Dedifferentiated amniotic fluid mesenchymal stem cell (primary cell): ENCODE measurements around the gene ADAMTS9.

Experiments used
- DNase-seq: peaks from one replicate; pipeline ENCODE4 v3.0.0-alpha.2; 2016; ENCODE audit errors: extremely low spot score

Gene ADAMTS9

DNA sequence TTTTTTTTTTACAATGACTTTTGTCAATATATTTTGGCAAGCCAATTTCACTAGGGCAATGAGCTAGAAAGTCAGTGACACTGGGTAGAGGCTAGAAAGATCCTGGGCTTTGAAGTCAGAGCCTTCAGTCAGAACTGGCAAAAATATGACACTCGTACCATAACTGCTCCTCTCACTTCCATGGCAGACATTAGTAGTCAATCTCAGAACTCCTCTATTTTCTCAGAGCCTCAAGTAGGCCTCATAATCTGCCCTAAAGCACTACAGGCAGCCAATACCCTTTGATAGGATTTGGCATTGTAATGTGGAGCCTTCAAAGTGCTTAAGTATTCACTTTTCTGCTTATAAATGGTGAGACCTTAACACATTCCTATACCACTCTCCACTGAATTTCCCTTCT, 67.8 kb downstream of the ADAMTS9 start:
- DNase-seq = no peak

DNA sequence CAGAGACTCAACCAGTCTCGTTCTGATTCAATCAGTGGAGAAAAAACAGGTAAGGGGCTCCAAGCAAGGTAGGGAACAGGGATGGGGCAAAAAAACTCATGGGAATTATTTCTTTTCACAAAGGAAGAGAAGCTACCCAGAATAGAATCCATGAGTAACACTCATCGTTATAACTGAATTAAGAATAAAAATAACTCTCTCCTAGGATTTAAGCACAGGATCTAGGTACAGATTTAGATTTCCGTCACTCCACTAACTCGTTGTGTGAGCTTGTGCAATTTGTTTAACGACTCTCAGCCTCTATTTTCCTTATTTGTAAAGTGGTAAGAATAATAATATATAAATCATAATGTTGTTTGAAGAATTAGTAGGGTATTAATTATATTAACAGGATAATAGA, 68.6 kb downstream of the ADAMTS9 start:
- DNase-seq = no peak

DNA sequence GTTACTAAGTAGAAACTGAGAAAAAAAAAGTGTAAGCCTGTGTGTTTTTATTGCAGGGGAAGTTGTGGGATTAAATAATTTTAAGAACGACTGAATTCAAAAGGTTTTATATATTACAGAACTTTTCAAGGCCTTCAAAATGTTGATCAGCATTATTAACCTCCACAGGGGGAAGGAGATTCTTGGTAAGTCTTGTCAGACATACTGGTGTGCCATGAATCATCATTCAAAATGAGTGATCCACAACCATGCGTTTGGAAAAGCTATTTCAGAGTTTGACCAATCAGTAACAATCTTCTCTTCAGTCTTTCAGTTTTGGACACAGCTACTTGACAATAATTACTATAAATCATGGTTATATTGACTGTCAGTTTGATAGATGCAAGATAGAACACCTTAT, 70.2 kb downstream of the ADAMTS9 start:
- no peak for DNase-seq

DNA sequence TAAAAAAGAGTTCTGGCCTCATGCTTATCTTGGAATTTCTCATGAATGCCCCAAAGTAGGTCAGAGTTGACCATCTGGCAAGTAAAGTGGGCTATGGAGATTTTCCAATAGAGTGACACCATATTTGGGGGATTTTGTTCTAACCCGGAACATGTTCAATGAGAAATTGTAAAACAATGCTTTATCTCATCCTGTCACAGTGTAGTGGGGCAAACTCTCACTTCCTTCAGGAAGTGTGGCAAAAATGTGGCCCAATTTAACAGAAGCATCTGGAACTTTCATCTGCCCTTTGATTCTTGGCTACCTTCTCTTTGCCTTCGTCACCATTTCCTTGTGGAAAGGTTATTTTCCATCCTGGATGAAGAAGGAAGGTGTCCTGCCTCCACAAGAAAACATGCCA, 70.8 kb downstream of the ADAMTS9 start:
- DNase-seq = no peak

GRCh38 chr3:64612916-64613526, 74.8 kb downstream of the ADAMTS9 start:
- DNase-seq = no peak

GRCh38 chr3:64612082-64612860, 75.5 kb downstream of the ADAMTS9 start:
- DNase-seq = no peak

DNA sequence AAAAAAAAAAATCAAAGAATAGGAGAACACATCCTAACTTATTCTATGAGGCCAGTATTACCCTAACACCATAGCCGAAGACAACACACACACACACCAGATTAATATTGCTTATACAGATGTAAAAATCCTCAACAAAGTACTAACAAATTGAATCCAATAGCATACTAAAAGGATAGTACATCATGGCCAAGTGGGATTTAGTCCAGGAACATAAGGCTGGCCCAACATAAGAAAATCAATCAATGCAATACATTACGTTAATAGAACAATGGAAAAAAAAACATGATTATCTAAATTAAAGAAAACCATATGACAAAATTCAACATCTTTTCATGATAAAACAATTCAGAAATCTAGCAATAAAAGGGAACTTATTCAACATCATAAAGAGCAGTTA, 79.1 kb downstream of the ADAMTS9 start:
- no peak for DNase-seq

DNA sequence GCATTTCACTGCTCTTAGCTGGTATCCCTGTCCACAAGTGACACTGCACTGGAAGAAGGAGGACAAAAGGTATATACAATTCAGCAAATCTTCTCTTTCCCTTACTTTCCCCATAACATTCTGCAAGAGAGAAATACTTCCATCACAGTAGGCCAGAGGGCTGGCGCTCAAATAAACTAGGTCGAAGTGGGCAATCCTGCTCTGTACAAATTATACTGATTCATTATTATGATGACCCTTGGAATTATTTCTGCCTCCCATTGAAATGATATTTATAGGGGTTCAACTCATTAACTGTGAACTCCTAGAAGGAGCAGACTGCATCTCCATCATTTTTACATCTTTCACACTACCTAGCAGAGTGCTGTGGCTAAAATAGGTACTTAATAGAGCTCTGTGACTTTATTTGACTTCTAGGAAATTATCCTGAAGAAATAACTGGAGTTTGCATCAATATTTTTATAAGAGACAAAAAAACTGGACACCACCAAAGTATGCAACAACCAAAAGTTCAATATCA, 80.7 kb downstream of the ADAMTS9 start:
- DNase-seq = no peak

DNA sequence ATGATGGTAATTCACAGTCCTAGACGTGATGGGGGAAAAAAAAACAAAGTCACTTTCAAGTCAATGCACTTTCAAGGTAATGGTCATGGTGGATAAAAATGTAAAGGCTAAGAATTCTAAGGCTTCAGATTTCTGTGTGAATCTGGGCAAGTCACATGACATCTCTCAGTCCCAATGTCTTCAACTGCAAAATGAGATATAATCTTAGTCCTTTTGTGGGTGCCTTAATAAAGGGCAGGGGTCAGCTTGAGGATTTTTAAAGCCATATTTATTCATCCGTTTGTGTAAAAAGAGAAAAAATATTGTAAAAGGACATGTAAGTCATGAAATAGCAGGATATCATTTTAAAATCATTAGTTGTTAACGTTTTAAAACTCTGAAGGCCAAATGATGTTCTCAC, 83.5 kb downstream of the ADAMTS9 start:
- DNase-seq = no peak

DNA sequence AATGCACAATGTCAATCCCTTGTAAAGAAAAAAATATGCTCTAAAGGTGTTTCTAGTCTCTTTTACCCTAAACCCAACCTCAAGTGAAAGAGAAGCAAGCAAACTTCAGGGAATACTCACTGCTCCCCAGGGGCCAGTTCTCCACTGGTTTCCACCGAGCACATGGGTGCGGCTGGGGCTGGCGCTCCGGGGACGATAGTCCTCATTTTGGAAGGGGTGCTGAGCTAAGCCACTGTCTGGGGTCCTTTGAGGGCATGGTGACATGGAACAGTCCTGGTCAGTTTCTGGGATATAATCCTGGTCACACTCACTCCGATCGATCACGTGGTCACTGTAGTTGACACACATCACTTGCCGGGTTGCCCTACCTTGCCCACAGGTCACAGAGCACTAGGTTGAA, 86.0 kb downstream of the ADAMTS9 start:
- no peak for DNase-seq

DNA sequence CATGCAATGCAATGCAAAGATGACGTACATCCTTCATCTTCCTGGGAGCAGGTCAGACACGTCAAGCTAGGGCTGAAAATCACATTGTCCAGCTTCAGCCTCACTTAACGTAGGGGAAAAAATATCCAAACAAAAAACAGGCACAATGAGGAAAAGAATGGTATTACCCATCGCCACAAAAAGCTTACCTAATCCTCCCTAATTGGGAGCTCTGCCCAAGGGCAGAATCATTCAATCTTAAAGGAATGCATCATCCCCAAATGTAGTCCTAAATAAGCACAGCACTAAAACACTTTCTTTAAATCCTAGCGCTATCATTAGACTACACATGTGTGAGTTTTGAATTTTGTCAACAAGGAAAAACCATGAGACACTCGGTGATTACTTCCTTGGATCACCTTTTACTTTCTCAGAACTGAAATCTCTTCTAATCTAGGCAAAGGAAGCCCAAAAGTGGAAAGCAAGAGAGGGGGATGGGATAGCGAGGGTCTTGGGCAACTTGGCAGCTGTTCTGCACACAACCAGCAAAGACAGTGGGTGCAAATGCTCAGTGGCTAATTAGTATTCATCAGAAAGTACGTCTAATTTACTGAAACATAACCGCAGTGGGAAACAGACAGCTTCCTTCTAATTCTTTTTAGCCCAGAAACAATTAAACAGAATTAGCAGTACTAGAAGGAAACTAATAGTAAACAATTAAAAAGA, 87.4 kb downstream of the ADAMTS9 start:
- no peak for DNase-seq

- DNase-seq = no peak
These were observed 88.1 kb downstream of the ADAMTS9 start for GRCh38 chr3:64599651-64600050.

DNA sequence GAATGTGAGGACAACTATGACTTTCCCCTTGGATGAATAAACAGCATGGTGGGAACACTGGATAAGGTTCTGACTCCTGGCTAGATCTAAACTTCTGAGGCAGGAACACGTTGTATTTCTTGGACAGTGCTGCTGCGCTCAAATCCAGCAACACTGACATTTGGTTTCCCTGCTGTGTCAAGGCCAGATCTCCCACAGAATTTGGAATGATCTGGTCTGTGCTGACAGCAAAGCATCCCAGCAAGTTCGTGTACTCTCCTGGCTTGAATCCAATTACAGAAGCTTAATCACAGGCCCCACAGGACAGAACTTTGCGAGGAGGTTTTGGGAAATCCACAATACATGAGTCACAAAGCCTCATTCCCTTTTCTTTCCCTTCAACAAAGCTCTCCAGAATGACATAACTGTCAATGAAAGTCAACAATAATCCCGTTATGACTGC, 92.5 kb downstream of the ADAMTS9 start:
- peak; percentile 43 for DNase-seq

DNA sequence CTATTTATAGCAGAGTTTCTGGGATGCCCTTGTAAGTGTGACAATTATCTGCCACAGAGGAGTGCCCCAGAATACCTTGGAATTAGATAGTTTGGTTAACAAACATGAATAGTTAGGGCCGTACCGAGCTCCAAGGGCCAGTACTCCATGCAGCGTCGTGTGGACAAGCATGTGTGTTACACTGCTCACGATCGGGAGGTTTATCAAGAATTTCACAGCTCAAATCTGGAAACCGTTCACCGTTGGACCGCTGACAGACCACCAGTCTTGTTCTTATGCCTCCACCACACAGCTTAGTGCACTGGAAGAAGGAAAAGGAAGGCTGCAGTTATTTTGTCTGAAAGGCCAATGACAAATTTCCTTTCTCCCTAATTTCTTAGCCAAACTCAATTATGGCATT, 93.7 kb downstream of the ADAMTS9 start:
- no peak for DNase-seq

DNA sequence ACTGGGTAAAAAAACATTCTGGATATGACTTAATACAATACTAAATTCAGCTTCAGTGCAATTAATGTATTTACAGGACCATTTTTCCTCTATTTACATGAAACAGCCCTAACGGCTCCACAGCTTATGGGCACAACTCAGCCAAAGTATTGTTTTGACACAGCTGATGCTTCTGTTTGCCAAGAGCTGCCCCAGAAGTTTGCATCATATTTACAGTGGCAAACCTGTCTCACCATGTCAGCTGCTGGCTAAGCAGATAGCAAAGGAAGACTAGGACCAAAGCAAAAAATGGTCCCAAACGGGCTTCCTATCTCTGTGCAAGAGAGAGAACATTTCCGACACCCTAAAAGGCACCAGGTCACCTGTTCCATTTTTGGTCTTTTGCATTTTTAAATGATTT, 94.5 kb downstream of the ADAMTS9 start:
- no peak for DNase-seq

GRCh38 chr3:64591615-64592014, 96.2 kb downstream of the ADAMTS9 start:
- DNase-seq = no peak

DNA sequence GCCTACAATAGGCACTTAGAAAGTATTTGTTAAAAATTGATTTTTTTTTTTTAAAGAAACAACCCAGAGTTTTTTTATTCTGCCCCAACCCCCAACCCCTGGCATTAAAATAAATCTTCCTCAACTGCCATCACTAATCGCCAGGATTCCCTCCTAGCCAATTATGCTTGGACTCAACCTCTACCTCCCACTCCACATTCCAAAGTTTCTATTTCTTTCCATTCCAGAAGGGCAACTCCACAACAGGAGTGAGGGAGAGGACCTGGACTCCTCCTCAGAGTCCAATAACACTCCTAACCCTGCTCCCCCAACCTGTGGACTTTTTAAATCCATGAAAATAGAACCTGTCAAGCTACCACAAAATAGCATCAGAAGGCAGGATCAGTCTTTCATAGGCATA, 99.4 kb downstream of the ADAMTS9 start:
- DNase-seq = no peak

- no peak for DNase-seq
These were observed 100.8 kb downstream of the ADAMTS9 start for GRCh38 chr3:64586952-64587351.

DNA sequence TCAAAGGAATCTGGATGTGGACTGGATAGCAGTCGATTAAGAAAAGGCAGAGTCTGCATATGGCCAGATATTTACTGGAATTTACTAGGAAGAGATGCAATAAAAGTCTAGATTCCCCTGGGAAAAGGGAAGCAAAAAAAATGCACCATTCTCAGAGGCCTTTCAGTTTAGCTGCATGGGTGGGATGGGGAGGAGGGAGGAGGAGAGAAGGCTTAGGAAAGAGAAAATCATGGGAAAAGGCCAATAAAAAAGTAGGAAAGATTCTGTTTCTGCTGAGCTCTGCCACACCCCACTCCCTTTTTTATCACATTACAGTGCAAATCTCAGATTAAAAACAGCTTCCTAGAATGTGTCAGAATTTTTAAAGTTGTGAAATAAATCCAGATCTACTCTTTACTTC, 103.6 kb downstream of the ADAMTS9 start:
- no peak for DNase-seq

- no peak for DNase-seq
These were observed 109.0 kb downstream of the ADAMTS9 start for GRCh38 chr3:64578797-64579196.

GRCh38 chr3:64578062-64578770, 109.6 kb downstream of the ADAMTS9 start:
- DNase-seq = no peak

DNA sequence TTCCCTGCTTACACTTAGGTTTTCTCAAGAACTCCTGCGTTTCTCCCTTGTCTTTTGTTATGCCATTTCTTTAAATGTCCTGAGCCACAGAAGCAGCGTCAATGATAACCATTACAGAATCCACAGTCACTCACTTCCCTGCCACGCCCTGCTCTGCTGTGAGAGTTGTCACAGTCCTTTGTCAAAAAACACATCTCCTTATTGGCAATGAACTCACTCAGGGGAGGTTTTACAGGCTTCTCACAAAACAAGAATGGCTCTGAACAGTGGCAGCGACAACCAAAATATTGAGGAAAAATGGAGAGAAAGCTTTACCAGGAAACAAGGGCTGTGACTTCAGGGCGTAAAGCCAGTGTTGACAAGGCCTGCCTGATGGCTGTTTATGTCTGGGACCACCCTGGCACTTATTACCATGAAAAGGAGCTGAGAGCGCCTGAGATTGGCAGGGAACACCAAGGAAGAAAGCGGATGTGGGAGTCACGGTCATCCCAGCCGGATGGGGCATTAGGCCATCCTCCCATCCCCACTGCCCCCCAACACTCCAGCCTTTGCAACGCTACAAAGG, 111.5 kb downstream of the ADAMTS9 start:
- no peak for DNase-seq
